ENCODE results near the gene KIF2C. TPM values are rescaled to one million over a fixed set of nuclear protein-coding genes. Genes with fewer than 3 reads are reported as not detected.

Gene KIF2C
- total and polyA plus RNA-seq, 9 of the 15 experiments (the other 6 are each of a cell fraction or from before 2014, with no cell fraction given), result 84.9 to 226 (median 169) TPM

DNA sequence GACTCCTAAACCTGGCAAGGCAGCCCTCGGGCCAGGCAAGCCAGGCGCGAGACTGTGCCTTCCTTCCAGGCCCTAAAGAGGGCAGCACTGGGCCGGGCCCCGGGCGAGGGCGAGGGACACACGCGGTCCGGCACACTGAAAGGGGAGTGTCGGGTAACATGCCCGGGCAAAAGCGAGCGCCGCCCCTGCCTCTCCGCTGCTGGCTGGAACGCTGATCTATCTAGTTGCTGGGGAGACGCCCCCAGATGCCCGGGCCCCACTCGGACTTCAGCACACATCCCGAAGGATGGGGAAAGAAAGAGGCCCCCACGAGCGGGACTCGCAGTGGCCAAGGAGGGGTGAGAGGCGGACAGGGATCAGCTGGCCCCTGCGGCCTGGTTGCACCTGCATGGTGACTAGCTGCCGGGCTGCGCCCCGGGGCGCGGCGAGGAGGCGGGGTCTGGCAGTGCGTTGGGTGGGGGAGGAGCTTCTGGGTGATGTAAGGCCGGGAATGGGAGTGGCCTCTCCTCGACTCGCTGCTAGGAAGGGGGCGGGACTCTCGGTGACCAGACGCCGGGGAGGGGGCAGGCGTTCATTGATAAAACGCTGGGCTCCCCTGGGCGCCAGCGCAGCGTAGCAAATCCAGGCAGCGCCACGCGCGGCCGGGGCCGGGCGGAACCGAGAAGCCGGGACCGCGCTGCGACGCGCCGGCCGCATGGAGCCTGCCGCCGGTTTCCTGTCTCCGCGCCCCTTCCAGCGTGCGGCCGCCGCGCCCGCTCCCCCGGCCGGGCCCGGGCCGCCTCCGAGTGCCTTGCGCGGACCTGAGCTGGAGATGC is 60.3 kb downstream of the KIF2C start, which contains the start of gene PLK3 (continued):
- TF ChIP-seq ZBTB1 (CRISPR knock-in tag; IDR thresholded peaks at IDR 0.05; ENCODE audit: borderline replicate concordance, low read depth) (no peak), MCM5 (IDR thresholded peaks at IDR 0.05; ENCODE audit: low read depth) (no peak), HMG20B (CRISPR knock-in tag; IDR thresholded peaks at IDR 0.05) (no peak), ZNF384 (IDR thresholded peaks at IDR 0.05; ENCODE audit: low read depth, low read length) (peak; percentile 61; the same call in 1 of the 2 replicates), SRF (CRISPR knock-in tag; IDR thresholded peaks at IDR 0.05) (peak in 1 of 2 experiments; percentile 52; a peak in 2 of 4 replicates), SRSF9 (IDR thresholded peaks at IDR 0.05; ENCODE audit: borderline replicate concordance, low read depth, low read length) (no peak), TCFL5 (CRISPR knock-in tag; conservative IDR thresholded peaks at IDR 0.05) (no peak; the same call in 1 of the 2 replicates), ZNF707 (CRISPR knock-in tag; conservative IDR thresholded peaks at IDR 0.05) (0 out of 2 replicates have a peak, but pooled peaks have one; percentile 27), ILK (tag; IDR thresholded peaks at IDR 0.05; ENCODE audit: borderline replicate concordance, low read depth) (no peak), ZNF717 (CRISPR knock-in tag; IDR thresholded peaks at IDR 0.05) (no peak), ZNF583 (CRISPR knock-in tag; IDR thresholded peaks at IDR 0.05) (peak; percentile 86), ZSCAN32 (CRISPR knock-in tag; IDR thresholded peaks at IDR 0.05) (no peak), HNRNPL (IDR thresholded peaks at IDR 0.05; ENCODE audit: low read depth, low read length) (peak; percentile 97)
- TF ChIP-seq, protein P1, sequence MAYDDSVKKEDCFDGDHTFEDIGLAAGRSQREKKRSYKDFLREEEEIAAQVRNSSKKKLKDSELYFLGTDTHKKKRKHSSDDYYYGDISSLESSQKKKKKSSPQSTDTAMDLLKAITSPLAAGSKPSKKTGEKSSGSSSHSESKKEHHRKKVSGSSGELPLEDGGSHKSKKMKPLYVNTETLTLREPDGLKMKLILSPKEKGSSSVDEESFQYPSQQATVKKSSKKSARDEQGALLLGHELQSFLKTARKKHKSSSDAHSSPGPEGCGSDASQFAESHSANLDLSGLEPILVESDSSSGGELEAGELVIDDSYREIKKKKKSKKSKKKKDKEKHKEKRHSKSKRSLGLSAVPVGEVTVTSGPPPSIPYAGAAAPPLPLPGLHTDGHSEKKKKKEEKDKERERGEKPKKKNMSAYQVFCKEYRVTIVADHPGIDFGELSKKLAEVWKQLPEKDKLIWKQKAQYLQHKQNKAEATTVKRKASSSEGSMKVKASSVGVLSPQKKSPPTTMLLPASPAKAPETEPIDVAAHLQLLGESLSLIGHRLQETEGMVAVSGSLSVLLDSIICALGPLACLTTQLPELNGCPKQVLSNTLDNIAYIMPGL (CRISPR knock-in tag; IDR thresholded peaks at IDR 0.05), result no peak
- TF ChIP-seq, protein P2, sequence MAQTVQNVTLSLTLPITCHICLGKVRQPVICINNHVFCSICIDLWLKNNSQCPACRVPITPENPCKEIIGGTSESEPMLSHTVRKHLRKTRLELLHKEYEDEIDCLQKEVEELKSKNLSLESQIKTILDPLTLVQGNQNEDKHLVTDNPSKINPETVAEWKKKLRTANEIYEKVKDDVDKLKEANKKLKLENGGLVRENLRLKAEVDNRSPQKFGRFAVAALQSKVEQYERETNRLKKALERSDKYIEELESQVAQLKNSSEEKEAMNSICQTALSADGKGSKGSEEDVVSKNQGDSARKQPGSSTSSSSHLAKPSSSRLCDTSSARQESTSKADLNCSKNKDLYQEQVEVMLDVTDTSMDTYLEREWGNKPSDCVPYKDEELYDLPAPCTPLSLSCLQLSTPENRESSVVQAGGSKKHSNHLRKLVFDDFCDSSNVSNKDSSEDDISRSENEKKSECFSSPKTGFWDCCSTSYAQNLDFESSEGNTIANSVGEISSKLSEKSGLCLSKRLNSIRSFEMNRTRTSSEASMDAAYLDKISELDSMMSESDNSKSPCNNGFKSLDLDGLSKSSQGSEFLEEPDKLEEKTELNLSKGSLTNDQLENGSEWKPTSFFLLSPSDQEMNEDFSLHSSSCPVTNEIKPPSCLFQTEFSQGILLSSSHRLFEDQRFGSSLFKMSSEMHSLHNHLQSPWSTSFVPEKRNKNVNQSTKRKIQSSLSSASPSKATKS (CRISPR knock-in tag; IDR thresholded peaks at IDR 0.05), result no peak
- TF ChIP-seq, protein P3, sequence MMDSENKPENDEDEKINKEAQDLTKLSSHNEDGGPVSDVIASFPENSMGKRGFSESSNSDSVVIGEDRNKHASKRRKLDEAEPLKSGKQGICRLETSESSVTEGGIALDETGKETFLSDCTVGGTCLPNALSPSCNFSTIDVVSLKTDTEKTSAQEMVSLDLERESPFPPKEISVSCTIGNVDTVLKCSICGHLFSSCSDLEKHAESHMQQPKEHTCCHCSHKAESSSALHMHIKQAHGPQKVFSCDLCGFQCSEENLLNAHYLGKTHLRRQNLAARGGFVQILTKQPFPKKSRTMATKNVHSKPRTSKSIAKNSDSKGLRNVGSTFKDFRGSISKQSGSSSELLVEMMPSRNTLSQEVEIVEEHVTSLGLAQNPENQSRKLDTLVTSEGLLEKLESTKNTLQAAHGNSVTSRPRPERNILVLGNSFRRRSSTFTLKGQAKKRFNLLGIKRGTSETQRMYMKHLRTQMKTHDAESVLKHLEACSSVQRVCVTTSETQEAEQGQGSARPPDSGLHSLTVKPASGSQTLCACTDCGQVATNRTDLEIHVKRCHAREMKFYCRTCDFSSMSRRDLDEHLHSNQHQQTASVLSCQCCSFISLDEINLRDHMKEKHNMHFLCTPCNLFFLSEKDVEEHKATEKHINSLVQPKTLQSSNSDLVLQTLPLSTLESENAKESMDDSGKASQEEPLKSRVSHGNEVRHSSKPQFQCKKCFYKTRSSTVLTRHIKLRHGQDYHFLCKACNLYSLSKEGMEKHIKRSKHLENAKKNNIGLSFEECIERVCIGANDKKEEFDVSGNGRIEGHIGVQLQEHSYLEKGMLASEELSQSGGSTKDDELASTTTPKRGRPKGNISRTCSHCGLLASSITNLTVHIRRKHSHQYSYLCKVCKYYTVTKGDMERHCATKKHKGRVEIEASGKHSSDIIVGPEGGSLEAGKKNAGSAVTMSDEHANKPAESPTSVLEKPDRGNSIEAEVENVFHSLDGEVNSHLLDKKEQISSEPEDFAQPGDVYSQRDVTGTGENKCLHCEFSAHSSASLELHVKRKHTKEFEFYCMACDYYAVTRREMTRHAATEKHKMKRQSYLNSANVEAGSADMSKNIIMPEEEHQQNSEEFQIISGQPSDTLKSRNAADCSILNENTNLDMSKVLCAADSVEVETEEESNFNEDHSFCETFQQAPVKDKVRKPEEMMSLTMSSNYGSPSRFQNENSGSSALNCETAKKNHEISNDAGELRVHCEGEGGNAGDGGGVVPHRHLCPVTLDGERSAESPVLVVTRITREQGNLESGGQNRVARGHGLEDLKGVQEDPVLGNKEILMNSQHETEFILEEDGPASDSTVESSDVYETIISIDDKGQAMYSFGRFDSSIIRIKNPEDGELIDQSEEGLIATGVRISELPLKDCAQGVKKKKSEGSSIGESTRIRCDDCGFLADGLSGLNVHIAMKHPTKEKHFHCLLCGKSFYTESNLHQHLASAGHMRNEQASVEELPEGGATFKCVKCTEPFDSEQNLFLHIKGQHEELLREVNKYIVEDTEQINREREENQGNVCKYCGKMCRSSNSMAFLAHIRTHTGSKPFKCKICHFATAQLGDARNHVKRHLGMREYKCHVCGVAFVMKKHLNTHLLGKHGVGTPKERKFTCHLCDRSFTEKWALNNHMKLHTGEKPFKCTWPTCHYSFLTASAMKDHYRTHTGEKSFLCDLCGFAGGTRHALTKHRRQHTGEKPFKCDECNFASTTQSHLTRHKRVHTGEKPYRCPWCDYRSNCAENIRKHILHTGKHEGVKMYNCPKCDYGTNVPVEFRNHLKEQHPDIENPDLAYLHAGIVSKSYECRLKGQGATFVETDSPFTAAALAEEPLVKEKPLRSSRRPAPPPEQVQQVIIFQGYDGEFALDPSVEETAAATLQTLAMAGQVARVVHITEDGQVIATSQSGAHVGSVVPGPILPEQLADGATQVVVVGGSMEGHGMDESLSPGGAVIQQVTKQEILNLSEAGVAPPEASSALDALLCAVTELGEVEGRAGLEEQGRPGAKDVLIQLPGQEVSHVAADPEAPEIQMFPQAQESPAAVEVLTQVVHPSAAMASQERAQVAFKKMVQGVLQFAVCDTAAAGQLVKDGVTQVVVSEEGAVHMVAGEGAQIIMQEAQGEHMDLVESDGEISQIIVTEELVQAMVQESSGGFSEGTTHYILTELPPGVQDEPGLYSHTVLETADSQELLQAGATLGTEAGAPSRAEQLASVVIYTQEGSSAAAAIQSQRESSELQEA (IDR thresholded peaks at IDR 0.05; ENCODE audit: low read depth), result no peak; the same call in 1 of the 2 replicates

Data from K562 (cell line).